ENCODE measurements around the gene RASL11B.
"Not testable (repeated sequence)": the region's sequence is repeated elsewhere in the genome, so short reads cannot be mapped to it uniquely, and the experiment has no call there.

RASL11B gene, protein sequence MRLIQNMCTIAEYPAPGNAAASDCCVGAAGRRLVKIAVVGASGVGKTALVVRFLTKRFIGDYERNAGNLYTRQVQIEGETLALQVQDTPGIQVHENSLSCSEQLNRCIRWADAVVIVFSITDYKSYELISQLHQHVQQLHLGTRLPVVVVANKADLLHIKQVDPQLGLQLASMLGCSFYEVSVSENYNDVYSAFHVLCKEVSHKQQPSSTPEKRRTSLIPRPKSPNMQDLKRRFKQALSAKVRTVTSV

DNA sequence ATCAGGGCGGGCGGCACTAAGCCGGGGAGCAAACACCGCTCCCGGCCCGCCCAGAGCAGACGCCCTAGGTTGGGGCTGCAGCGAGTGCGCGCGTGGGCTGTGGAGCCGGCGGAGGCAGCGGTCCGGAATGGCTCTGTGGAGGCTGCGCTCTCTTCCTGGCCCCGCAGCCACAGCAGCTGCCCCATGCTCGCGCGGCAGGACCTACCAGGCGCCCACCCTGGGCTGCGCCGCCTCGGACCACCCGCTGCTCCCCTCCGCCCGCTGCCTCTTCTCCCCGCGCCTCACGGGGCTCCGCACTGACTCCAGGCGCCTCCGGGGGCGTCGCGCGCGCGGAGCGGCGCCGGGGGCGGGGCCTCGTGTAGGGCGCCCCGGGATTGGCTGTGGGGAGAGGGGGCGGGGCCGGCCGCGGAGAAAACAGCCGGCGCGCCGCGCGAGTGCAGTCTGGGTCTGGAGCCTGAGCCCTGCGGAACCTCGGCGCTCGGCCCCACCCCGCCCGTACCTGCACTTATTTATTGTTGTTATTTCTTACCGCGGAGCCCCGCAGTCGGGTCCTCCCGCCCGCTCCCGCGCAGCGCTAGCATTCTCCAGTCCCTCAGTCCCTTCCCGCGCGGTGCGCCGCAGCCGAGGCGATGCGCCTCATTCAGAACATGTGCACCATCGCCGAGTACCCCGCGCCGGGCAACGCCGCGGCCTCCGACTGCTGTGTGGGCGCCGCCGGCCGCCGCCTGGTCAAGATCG, at the start of gene RASL11B:
TSS of gene RASL11B (plus strand) at position 439 of the 738 bp plus-strand sequence. CDS start at position 630, 191 bp downstream.
- DNase-seq (ENCODE audit: low read depth, low spot score), result peak; percentile 73

DNA sequence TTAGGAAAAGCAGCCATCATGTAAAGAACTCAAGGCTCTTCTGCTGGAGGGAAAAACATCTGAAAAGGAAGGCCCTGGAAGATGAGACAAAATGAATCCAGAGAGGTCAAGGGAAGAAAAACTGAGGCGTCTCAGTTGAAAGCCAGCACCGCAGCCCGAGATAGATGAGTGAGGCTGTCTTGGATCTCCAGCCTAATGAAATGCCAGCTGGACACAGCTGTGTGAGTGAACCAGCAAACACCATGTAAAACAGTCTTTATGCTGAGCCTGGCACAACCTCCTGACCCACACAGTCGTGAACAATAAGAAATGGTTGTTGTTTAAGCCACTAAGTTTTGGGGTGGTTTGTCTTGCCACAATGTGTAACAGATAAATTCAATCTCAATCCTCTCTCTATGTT, 48.6 kb upstream of the RASL11B start:
- no peak for DNase-seq (ENCODE audit: low read depth, low spot score)

DNA sequence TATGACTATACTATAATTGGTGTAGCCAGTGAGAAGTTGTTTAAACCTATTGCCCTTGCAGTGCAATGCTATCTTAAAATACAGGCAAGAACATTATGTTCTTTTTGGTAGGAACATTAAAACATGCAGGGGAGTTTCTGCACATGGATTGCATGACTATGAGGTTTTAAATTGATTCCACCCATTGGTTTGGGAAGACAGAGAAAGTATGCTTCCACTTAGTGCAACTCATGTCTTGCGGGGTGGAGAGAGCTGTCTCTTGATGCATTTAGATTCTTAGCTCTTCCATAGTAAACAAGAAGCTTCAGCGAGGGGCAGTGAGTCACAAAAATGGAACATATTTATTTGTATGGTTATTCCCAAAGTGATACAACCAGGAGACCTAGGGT, 39.5 kb upstream of the RASL11B start:
- no peak for DNase-seq (ENCODE audit: low read depth, low spot score)

DNA sequence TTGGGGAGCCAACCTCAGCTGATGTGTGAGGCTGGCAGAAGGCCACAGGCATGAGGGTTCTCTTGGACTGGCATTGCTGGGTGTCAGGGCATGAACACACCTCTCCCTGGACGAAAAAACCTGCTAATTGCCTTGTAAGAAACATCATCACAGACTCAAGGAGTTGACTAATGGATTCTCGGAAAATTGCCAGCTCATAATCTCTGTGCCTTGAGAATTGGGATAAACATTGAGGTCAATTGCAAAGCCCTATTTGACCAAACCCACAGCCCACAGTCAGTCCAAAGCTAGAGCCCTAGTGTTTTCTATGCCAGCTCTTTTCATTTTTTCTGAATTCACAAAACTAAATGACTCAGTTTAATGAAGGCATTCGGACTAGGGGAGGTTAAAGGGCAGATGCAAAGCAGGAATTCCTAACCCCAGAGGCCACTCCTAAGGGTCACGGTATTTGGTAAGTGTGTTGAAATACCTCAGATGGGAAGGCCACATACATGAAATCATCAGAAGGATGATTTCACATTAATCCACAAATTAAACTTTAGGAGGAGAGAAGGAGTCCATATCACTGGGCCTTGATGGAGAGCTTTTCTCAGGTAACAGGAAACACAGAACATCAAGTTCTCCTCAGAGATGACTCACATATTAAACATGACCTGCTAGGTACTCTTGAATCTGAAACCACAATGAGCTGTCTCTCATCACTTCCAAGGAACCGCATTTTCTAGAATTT, 39.0 kb upstream of the RASL11B start:
- no peak for DNase-seq (ENCODE audit: low read depth, low spot score)

DNA sequence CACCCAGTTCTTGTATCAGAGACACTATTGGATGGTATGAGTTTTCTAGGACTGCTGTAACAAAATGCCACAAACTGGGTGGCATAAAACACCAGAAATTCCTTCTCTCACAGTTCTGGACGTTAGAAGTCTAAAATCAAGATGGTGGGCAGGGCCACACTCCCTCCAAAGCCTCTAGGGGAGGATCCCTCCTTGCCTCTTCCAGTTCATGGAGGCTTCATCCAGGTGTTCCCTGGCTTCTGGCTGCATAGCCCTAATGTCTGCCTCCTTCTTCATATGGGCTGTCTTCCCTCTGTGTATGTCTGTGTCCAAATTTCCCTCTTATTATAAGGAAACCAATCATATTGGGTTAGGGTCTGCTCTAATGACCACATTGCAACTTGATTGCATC, 38.4 kb upstream of the RASL11B start:
- DNase-seq (ENCODE audit: low read depth, low spot score), result no peak

DNA sequence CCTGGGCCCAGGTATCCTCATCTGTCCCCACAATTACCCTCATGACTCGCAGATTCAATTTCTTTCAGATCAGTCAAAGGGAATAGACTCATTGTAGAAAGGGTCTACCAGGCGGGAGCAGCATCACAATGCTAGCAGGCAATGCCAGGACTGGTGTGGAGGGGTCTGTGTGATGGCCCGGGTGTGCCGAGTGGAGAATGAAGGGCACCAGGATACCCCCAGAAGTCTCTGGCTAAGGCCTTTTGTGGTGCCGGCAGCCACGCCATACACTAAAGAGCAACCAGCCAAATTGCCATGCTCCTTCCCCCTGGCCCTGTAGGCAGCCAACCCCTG, 37.9 kb upstream of the RASL11B start:
- DNase-seq (ENCODE audit: low read depth, low spot score), result no peak

DNA sequence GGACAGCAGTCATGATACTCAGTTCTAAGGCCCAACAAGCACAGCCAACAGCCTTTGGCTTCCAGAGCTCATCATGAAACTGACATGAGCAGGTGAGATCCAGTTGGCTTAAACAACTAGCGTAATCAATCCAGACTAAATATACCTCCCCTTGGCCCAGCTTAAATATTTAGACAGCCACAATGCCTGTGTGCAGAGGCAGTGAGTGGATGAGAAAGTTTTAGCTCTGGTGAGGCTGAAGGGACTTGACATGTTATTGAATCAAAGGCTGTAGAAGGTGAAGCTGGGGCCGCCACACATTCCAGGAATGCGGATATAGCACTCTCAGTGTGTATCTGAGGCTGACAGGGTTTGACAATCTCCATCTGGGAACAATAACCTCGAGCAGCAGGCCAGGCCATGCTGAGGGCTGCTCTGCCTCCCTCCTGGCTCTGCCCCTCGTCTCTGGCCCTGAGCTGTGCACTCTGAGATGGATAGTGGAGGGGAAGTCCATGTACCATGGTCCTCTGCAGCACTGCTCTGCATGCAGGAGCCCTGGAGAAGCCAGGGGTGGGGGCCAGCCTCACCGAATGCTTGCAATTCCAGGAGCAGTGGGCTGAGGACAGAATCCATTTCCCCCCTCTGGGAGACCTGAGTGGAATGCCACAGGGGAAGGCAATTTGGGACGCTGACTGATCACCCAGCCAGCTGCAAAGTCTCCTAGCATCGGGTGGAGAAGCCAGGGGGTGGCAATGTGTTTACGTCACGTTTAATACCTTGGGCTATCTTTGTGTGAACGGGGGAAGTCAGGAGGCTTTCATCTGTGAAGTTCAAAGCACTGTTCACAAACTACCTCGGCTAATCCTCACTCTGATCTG, 37.3 kb upstream of the RASL11B start:
- DNase-seq (ENCODE audit: low read depth, low spot score), result no peak

DNA sequence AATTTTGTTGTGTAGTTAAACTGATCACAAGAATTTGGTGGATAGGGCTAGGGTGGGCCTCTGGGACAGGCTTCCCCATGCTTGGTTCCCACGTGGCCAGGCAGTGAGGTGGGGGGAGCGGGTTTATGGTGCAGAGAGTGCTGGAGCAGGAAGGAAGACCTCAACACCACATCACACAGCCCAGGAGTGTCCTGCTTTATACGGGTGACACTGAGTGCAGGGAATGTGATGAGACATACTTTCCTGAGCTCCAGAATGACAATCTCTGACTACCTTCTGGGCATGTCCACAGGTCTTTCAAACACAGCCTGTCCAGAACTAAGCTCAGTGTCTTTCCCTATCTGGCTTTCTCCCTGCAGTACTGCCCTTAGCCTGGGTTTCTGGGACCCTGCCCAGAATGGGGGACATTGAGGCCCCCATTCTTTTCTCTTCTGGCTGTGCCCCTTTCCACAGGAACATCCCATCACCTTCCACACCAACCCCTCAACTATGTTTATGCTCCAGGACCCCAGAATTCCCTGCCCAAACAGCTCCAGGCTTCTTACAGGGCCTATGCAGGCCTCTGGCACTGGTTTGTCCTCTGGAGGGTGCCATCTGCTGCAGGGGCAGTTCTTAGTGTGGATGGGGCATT, 36.5 kb upstream of the RASL11B start:
- DNase-seq (ENCODE audit: low read depth, low spot score), result no peak

DNA sequence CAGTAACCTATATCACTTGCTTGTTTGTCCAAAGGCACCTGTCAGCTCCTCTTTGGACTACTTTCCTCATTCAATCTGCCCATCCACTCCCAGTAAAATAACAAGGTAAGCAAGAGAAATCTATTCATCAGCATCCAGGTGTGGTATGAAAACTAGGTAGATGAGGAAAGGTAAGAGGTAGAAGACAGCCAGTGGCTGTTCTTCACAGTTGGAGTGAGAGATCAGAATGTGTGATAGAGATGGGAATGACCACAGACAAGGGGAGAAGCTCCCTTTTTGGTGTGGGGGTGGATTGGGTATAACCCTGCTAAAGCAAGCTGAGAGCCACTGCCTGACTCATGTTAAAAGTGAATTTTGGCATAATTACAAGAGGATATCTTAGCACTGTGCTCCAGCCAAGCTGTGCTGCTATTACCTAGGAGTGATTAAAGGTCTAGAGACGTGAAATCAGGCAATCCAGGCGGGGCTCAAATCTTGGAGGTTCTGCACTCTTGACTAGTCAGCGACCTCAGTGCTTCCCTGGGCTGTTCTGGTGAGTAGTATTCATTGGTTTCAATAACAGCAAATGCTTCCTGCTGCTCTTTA, 28.1 kb upstream of the RASL11B start:
- no peak for DNase-seq (ENCODE audit: low read depth, low spot score)

DNA sequence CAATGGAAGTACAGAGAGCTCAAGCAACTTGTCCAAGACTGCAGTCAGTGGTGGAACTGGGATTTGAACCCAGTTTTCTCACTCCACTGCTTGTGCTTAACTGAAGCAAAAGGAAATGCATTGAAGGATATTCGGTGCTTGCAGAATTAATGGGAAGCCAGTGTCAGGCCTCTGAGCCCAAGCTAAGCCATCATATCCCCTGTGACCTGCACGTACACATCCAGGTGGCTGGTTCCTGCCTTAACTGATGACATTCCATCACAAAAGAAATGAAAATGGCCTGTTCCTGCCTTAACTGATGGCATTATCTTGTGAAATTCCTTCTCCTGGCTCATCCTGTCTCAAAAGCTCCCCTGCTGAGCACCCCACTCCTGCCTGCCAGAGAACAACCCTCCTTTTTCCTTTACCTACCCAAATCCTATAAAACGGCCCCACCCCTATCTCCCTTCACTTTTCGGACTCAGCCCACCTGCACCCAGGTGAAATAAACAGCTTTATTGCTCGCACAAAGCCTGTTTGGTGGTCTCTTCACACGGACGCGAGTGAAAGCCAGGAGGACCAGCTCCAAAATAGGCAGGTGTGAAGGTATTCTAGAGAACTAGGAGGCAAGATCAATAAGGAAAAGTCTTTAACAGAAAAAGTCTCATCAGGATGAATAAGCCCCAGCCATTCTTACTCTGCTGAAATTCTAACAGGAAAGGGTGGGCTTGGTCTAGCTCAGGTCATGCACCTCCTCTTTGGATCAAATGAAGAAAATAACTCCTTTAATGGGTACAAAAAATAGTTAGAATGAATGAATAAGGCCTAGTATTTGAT, 27.3 kb upstream of the RASL11B start:
- DNase-seq (ENCODE audit: low read depth, low spot score), result not testable (repeated sequence)

DNA sequence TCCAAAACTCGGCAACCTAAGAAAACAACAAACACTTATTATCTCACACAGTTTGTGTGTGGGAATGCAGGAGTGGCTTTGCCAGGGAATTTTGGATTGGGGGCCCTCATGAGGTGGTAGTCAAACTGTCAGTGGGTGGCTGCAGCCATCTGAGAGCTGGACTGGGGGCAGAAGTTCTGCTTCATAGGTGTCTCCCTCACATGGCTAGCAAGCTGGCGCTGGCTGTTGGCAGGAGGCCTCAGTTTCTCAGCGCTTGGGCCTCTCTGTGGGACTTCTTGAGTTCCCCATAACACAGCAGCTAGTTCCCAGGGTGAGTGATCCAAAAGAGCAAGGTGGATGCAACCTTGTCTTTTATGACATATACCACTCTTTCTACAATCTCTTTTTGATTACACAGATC, 26.0 kb upstream of the RASL11B start:
- DNase-seq (ENCODE audit: low read depth, low spot score), result no peak

DNA sequence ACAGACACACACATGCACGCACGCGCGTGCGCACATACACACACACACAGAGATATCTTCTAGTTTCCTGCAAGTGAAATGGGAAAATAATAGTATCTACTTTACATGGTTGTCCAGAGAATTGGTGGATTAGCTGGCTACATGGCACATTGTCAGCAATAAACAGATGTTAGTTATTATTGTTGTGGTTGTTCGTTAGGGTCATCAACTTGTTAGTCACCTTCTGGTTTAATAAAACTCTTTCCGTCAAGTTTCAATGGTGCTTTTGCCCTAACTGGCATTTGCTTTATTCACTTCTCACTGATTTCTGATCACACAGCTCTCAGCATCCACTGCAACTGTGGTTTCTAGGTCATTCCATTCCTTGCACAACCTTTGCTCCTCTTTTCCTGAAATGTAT, 25.4 kb upstream of the RASL11B start:
- DNase-seq (ENCODE audit: low read depth, low spot score), result no peak

DNA sequence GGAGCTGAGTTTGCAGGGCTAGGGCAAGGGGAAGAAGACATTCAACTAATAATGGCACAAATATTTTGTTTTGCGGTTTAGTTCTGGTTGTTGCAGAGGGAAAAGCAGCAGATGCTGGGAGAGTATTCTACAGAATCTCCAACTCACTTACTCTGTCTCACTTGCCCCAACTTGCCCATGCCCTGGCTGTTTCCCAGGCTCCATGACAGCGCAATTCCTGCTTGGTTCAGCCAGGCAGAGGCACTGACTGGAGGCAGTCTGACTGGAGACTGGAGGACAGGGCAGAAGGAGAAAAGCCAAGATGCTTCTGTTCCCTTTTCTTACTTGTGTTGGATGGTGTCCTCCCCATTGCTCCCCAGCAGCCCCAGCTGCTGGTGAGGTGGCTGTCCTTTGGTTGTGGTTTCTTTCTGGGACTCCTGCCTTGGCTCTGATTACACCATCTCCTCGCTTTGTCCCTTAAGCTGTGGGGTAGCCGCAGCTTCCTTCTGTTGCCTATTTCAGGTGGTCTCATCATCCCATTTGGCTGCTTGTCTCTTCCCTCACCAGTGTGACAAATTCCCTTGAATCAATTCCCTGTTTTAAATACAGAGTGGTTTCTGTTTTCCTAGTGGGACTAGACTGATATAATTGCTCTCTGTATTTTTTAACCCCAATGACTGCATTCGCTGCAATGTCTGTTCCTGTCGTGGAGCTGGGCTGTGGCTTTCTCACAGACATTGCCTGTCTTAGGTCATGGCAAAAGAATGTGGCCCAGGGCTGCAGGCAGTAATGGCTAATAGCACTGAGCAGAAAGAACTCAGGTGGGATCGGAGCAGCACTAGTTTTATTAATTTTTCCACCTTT, 24.2 kb upstream of the RASL11B start:
- DNase-seq (ENCODE audit: low read depth, low spot score), result no peak

DNA sequence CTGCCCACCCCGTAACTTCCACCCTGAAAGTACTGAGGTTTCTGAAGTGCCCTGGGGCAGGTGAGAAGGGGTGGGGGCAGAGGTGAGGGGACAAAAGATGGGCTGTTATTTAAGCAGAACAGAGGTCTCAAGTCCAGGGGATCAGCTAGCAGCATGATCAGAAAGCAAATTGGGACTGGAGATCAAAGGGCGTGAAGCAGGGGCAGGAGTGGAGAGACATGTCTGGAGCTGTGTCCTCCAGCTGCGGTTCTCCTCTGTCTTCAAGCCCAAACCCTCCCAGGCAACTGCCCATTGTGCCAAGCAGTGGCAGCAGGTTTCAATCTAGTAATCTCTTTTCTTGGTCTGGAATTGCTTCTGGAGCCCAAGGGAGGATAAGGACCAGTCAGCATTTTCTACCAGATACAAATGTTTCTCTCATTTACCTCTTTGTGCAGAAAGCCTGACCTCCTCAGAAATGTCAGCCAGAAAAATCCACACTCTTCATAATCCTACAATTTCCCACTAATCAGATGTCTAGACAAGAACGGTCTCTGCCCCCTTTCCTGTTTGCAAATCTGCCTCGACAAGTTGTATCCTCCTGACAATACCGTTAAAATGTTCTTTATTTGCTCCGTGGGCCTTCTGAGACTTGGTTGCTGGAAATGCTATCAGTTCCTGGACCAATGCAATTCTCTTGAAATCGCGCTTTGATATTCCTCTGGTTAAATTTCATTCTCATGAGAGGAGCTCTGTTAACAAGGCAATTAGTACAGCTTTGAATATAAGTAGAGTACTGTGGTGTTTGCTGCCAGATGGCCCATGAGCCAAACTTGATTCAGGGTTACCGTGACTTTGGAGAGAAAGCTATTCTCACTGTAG, 23.2 kb upstream of the RASL11B start:
- no peak for DNase-seq (ENCODE audit: low read depth, low spot score)

DNA sequence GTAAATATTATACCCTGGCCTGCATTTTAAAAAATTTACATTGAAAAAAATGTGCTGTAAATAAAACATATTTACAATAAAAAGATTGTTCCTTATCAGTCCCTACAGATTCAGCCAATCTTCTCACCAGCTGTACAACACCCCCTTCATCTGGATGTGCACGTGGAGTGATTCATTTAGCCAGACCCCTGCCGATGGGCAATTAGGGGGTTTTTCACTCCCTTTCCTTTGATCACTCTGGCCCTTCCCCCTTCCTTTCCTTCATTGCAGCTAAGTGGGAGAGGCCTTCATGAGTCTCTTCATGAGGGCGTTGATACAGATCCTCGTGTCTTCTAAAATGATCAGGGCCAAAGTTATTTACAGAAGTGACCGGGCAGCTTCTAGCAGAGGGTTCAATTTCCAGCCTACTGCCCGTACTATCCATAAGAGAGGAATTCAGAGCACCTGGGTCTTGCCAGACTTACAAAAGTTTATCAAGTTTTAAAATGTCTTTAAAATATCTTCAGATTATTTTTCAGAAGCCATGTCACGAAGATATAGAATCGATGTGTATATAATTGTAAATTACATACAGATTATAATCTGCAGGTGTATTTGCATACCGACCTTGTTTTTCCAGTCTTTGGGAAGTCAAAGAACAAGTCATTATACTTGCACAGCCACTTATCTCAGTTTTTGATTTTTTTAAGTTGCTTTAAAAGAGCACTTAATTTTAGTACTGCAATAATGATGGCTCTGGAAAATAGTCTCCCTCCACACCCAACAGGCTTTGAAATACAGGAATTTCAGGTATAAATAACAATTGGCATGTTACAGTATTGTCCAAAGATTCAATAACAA, 21.4 kb upstream of the RASL11B start:
- no peak for DNase-seq (ENCODE audit: low read depth, low spot score)

DNA sequence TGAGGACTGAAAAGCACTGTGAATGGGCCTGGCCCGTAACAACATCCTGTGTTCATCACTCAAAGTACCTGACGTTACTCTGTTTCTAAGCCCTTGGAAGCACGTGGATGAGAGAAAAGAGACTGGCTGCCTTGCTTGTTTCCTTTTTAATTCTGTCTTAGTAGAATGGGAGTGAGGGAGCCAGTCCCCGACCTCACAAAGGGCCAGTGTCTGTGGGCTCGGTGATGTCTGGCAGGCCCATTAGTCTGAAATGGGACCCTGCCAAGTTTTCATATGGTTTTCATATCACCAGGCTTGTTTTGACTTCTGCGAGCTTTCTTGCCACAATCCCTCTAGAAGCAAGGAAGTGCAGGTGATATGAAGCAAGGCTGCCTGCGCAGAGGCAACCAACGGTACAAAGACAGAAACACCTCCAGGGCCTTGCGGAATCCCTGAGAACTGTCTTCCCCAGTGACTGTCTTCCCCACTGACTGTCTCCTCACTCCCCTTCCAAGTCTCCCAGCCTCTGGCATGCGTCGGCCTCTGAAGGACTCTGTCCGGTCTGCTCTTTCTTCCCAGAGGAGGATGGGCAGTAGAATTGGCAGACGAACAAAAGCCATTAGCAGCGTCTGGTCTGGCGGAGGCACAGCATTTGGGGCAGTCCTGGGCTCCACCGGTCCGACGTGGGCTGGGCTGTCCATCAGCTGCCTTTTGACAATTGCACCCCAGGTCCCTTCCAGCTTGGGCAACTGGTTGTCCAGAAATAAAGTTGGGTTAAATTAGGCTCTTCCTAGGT, 20.2 kb upstream of the RASL11B start:
- DNase-seq (ENCODE audit: low read depth, low spot score), result no peak

DNA sequence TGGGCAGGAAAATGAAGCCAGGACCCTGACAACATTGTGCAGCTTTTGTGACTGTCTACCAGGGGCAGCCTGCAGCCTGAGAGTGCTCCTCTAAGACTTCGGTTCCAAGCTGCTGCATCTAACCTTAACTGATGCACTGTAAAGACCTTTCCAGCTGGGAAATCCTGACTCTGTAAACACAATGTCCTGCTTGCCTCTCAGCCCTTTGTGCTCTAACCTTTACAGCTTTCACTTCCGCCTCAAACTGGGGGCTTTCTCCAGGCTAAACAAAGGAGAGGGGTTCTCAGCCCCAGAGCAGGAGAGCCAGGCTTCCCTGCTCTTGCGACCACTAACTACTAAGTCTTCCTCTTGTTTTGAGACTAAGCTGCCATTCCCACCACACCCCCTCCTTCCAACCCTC, 19.3 kb upstream of the RASL11B start:
- DNase-seq (ENCODE audit: low read depth, low spot score), result no peak
